OCI-LY3 (cell line): ENCODE measurements around the gene AADACL3.

Experiments
- H2AFZ ChIP-seq: fragments of 200-600, 300-600 bp; shearing (Covaris generic); 2 replicates; pipeline ENCODE4 v1.6.0; 2014; ENCODE audit warnings: antibody characterized with exemption, low read depth, low read length
- H3K27ac ChIP-seq: fragments of 200-600, 300-600 bp; sonication (generic); 2 replicates; pipeline ENCODE4 v1.5.1; 2014; ENCODE audit warnings: mild to moderate bottlenecking, low read length, moderate library complexity, mixed read lengths
- H3K27me3 ChIP-seq: fragments of 200-600, 300-600 bp; sonication (generic); 2 replicates; pipeline ENCODE4 v1.6.1; 2014; ENCODE audit warnings: low read depth, low read length, mixed read lengths
- H3K36me3 ChIP-seq: fragments of 200-600, 300-600 bp; sonication (generic); replicated peaks from 2 replicates; pipeline ENCODE3; 2014; ENCODE audit warnings: low read depth, low read length, mixed read lengths
- H3K4me1 ChIP-seq: fragments of 300-600, 200-600 bp; sonication (generic); 2 replicates; pipeline ENCODE4 v1.6.1; 2014; ENCODE audit warnings: low read length, mixed read lengths
- H3K4me2 ChIP-seq: fragments of 200-600, 300-600 bp; sonication (generic); 2 replicates; pipeline ENCODE4 v1.6.1; 2014; ENCODE audit warnings: low read length, mixed read lengths
- H3K4me3 ChIP-seq: fragments of 300-600, 200-600 bp; sonication (generic); 2 replicates; pipeline ENCODE4 v1.5.1; 2014; ENCODE audit warnings: antibody characterized with exemption, mild to moderate bottlenecking, low read length, moderate library complexity
- H3K79me2 ChIP-seq: fragments of 300-600, 200-600 bp; shearing (Covaris generic); 2 replicates; pipeline ENCODE4 v1.6.1; 2014; ENCODE audit warnings: mild to moderate bottlenecking, low read length, mixed read lengths
- H3K9ac ChIP-seq: fragments of 300-600, 200-600 bp; shearing (Covaris generic); 2 replicates; pipeline ENCODE4 v1.6.0; 2014; ENCODE audit warnings: mild to moderate bottlenecking, low read length, moderate library complexity
- H3K9me3 ChIP-seq: fragments of 200-600, 300-600 bp; shearing (Covaris generic); 2 replicates; pipeline ENCODE4 v1.6.1; 2014; ENCODE audit warnings: low read length, mixed read lengths; ENCODE audit not compliant: insufficient read depth
- H4K20me1 ChIP-seq: fragments of 200-600, 300-600 bp; sonication (generic); 2 replicates; pipeline ENCODE4 v1.6.1; 2016; ENCODE audit warnings: low read length, mixed read lengths; ENCODE audit not compliant: insufficient read depth
- EZH2phosphoT487 ChIP-seq: fragments of 200-600 bp; shearing (Covaris generic); IDR thresholded peaks from 2 replicates; pipeline ENCODE4 v1.6.1; 2018; ENCODE audit warnings: antibody characterized with exemption, mixed run types, low read depth
- TF ChIP-seq, protein P1 (sequence below): fragments of 200-600, 300-600 bp; sonication (generic); IDR thresholded peaks from 2 replicates; pipeline ENCODE4 v1.5.1; 2014; ENCODE audit warnings: antibody characterized with exemption, low read length, low read depth

The AADACL3 gene

DNA sequence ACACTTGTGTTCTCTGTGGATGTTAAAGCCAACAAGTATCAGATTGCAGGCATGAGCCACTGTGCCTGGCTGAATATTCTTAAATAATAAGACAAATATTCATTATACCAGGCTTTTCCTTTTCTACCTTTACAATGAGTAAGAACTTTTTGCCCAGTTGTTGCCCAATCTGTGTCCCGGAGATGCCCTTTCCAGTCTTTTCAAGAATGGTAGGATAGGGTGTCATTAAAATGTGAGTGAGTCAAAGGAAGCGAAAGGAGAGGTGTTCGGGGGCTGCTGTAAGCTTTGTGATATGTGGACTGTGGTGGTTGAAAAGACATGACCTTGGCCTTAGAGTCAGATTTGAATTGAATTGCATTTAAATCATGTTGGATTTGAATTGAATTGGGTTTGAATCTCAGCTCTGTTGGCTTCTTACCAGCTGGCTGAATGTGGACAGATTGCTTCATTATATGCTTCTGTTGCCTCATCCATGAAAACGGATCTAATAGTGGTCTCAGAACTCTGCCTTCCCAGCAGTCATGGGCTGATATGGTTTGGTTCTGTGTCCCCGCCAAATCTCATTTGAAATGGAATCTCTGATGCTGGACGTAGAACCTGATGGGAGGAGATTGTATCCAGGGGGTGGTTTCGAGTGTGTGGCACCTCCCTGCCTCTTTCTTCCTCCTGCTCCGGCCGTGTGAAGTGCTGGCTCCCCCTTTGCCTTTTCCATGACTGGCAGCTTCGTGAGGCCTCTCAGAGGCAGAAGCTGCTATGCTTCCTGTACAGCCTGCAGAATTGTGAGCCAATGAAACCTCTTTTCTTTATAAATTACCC lies 22.7 kb upstream of the AADACL3 start:
- no peaks in the 10 kb centered on the region for H3K9me3 ChIP-seq
- no peak overlapping the region for H2AFZ ChIP-seq
- no peaks in the 10 kb centered on the region for H3K27me3 ChIP-seq
- no peaks in the 10 kb centered on the region for H3K4me1 ChIP-seq
- TF ChIP-seq, protein P1, sequence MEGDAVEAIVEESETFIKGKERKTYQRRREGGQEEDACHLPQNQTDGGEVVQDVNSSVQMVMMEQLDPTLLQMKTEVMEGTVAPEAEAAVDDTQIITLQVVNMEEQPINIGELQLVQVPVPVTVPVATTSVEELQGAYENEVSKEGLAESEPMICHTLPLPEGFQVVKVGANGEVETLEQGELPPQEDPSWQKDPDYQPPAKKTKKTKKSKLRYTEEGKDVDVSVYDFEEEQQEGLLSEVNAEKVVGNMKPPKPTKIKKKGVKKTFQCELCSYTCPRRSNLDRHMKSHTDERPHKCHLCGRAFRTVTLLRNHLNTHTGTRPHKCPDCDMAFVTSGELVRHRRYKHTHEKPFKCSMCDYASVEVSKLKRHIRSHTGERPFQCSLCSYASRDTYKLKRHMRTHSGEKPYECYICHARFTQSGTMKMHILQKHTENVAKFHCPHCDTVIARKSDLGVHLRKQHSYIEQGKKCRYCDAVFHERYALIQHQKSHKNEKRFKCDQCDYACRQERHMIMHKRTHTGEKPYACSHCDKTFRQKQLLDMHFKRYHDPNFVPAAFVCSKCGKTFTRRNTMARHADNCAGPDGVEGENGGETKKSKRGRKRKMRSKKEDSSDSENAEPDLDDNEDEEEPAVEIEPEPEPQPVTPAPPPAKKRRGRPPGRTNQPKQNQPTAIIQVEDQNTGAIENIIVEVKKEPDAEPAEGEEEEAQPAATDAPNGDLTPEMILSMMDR, result no peak
- TF ChIP-seq EZH2phosphoT487, result no peak
- no peak overlapping the region for H3K27ac ChIP-seq
- H3K36me3 ChIP-seq, result no peaks in the 10 kb centered on the region
- H3K4me3 ChIP-seq, result no peak overlapping the region
- H3K4me2 ChIP-seq, result no peak overlapping the region
- no peaks in the 10 kb centered on the region for H3K79me2 ChIP-seq
- H4K20me1 ChIP-seq, result no peaks in the 10 kb centered on the region
- no peak overlapping the region for H3K9ac ChIP-seq

DNA sequence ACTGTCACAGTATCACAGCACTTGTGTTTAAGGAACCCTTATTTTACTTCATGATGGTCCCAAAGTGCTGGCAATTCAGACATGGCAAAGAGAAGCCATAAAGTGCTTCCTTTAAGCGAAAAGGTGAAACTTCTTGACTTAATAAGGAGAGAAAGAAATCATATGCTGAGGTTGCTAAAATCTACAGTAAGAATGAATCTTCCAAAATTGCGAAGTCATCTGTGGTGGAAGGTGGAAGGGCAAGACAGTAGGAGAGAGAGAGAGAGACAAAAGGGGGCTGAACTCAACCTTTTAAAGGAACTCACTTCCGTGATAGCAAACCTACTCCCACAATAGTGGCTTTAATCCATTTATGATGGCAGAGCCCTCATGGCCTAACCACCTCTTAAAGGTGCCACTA lies 19.3 kb upstream of the AADACL3 start:
- Histone ChIP-seq H3K4me3 (no peak overlapping the region), H3K9me3 (no peaks in the 10 kb centered on the region), H3K4me1 (no peaks in the 10 kb centered on the region), H4K20me1 (no peaks in the 10 kb centered on the region), H3K9ac (no peak overlapping the region), H3K27ac (no peak overlapping the region), H3K79me2 (no peaks in the 10 kb centered on the region), H3K27me3 (no peaks in the 10 kb centered on the region), H3K4me2 (no peak overlapping the region), H2AFZ (no peak overlapping the region), H3K36me3 (no peaks in the 10 kb centered on the region)
- no peak for TF ChIP-seq EZH2phosphoT487
- TF ChIP-seq, protein P1, result no peak

DNA sequence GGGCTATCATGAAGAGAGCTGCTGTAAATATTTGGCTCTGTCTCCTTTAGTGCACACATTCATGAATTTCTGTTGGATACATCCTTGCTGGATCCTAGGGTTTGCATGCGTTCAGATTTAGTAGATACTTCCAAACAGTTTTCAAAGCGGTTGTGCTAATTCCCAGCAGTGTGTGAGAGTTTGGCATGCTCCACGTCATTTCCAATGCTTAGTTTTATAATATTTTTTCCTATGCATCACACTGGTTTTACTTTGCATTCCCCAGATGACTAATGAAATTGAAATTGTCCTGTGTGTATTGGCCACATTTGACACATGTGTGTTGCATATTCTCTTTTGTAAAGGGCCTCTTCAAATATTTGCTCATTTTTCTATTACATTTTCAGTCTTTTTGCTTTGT lies 18.5 kb upstream of the AADACL3 start:
- no peak overlapping the region for H2AFZ ChIP-seq
- no peaks in the 10 kb centered on the region for H3K27me3 ChIP-seq
- no peak overlapping the region for H3K9ac ChIP-seq
- no peaks in the 10 kb centered on the region for H3K4me1 ChIP-seq
- no peaks in the 10 kb centered on the region for H3K36me3 ChIP-seq
- no peak overlapping the region for H3K4me3 ChIP-seq
- no peak for TF ChIP-seq EZH2phosphoT487
- TF ChIP-seq, protein P1, result no peak
- H4K20me1 ChIP-seq, result no peaks in the 10 kb centered on the region
- H3K79me2 ChIP-seq, result no peaks in the 10 kb centered on the region
- no peak overlapping the region for H3K27ac ChIP-seq
- no peak overlapping the region for H3K4me2 ChIP-seq
- no peaks in the 10 kb centered on the region for H3K9me3 ChIP-seq

DNA sequence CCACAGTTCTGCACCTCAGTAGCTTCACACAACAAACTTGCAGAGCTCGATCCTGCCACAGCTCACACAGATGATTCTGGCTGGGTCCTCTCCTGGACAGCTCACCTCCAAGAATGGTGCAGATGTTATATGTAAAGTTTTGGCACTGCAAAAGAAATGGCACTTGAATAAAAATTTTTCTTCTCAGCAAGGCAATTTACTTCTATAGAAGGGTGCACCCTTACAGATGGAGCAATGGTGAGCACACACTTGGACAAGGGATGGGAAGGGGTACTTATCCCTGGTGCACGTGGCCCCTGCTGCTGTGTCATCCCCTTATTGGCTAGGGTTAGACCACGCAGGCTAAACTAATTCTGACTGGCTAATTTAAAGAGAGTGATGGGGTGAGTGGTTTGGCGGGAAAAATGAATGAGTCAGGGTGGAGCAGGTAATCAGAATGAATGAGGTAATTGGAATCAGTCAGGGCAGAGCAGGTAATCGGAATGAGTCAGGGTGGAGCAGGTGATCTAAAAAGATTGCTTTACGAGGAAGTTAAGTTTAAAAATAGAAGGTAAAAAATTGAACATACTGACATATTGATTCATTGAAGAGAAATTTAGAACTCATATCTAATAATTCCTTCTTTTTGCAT lies 12.0 kb upstream of the AADACL3 start:
- H3K27me3 ChIP-seq, result no peaks in the 10 kb centered on the region
- no peak overlapping the region for H3K4me3 ChIP-seq
- no peak overlapping the region for H2AFZ ChIP-seq
- no peak overlapping the region for H3K9ac ChIP-seq
- H3K4me2 ChIP-seq, result no peak overlapping the region
- no peaks in the 10 kb centered on the region for H3K36me3 ChIP-seq
- no peaks in the 10 kb centered on the region for H3K4me1 ChIP-seq
- H4K20me1 ChIP-seq, result no peaks in the 10 kb centered on the region
- H3K27ac ChIP-seq, result no peak overlapping the region
- H3K9me3 ChIP-seq, result no peaks in the 10 kb centered on the region
- TF ChIP-seq, protein P1, result no peak
- TF ChIP-seq EZH2phosphoT487, result no peak
- H3K79me2 ChIP-seq, result no peaks in the 10 kb centered on the region
